BJ (cell line): ENCODE results near the gene BARX1. TPM values are rescaled to one million over a fixed set of nuclear protein-coding genes. Genes with fewer than 3 reads are reported as not detected.

Experiments
- CTCF ChIA-PET: fragments of 350-600 bp; formaldehyde crosslinking; extraction: SDS; loops from one replicate; lab custom pipeline; 2021; ENCODE audit warnings: antibody characterized with exemption, inconsistent platforms; lab: Yijun Ruan, JAX
- POLR2A ChIA-PET: fragments of 300-600 bp; sonication (Branson Sonifier 250); formaldehyde crosslinking; extraction: SDS; loops from one replicate; lab custom pipeline; 2021; ENCODE audit warnings: antibody characterized with exemption; lab: Charles Lee
- DNase-seq: peaks from one replicate; pipeline ENCODE4 v3.0.0-alpha.2; 2011; ENCODE audit warnings: low read depth
- H3K27me3 ChIP-seq: 2 replicates; pipeline ENCODE4 v1.6.0; 2011; ENCODE audit warnings: low read length; ENCODE audit not compliant: control insufficient read depth, insufficient read depth
- H3K36me3 ChIP-seq: 2 replicates; pipeline ENCODE4 v1.5.1; 2011; ENCODE audit warnings: low read length; ENCODE audit not compliant: control insufficient read depth, insufficient read depth
- H3K4me3 ChIP-seq: 2 replicates; pipeline ENCODE4 v1.5.1; 2011; ENCODE audit warnings: low read depth, mild to moderate bottlenecking, control low read depth, low read length
- CTCF ChIP-seq: IDR thresholded peaks from 2 replicates; pipeline ENCODE4 v1.5.1; 2011; ENCODE audit warnings: low read depth, mild to moderate bottlenecking, control low read depth, inconsistent platforms, low read length, moderate library complexity; ENCODE audit not compliant: insufficient read depth
- polyA plus RNA-seq: library from polyadenylated mRNA; depleted of rRNA; stranded (reverse); fragments of >200 nt; gene quantifications from 2 replicates; pipeline ENCODE4 v1.2.3, GENCODE V29; 2011

BARX1 gene
- polyA plus RNA-seq, 1 experiment, result not detected

GRCh38 chr9:93949073-93949693 lies 6.0 kb downstream of the BARX1 start:
- DNase-seq, result no peak

GRCh38 chr9:93948441-93949072 lies 6.6 kb downstream of the BARX1 start:
- POLR2A ChIA-PET, result no interaction called here
- H3K27me3 ChIP-seq, result peaks cover 68% of the 10 kb centered on the region
- CTCF ChIA-PET, result interaction anchor here (1.0 to 3.1 kb wide), 2 partner anchors 13 to 15 kb away, joined by 3 to 17 read pairs; no protein-coding TSS in a partner anchor

More at GRCh38 chr9:93949073-93949693, 6.0 kb downstream of the BARX1 start:
- peaks cover 72% of the 10 kb centered on the region for H3K27me3 ChIP-seq
- H3K36me3 ChIP-seq, result no peaks in the 10 kb centered on the region
- H3K4me3 ChIP-seq, result no peak overlapping the region
- TF ChIP-seq CTCF, result no peak
- POLR2A ChIA-PET, result no interaction called here
- CTCF ChIA-PET, result interaction anchor here (1.0 kb wide), 1 partner anchor 12 kb away, joined by 3 read pairs; no protein-coding TSS in a partner anchor

GRCh38 chr9:93947409-93948070 lies 7.6 kb downstream of the BARX1 start:
- DNase-seq, result no peak
- no peak for TF ChIP-seq CTCF
- Histone ChIP-seq H3K27me3 (peaks cover 65% of the 10 kb centered on the region), H3K36me3 (no peaks in the 10 kb centered on the region), H3K4me3 (no peak overlapping the region)
- ChIA-PET POLR2A (no interaction called here), CTCF (interaction anchor here (3.1 kb wide), 1 partner anchor 16 kb away, joined by 17 read pairs; no protein-coding TSS in a partner anchor)

More at GRCh38 chr9:93948441-93949072, 6.6 kb downstream of the BARX1 start:
- no peak for TF ChIP-seq CTCF
- DNase-seq, result no peak
- Histone ChIP-seq H3K36me3 (no peaks in the 10 kb centered on the region), H3K4me3 (no peak overlapping the region)

- ChIA-PET POLR2A (no interaction called here), CTCF (interaction anchor here (1.6 to 3.1 kb wide), 2 partner anchors 15 to 17 kb away, joined by 3 to 17 read pairs; no protein-coding TSS in a partner anchor)
- Histone ChIP-seq H3K4me3 (no peak overlapping the region), H3K27me3 (peaks cover 57% of the 10 kb centered on the region), H3K36me3 (no peaks in the 10 kb centered on the region)
- TF ChIP-seq CTCF, result no peak
- no peak for DNase-seq
Observed at GRCh38 chr9:93946338-93946712, 8.8 kb downstream of the BARX1 start.
